ENCODE results near the gene SLC41A3.

GRCh38 chr3:126033765-126034164, 50.2 kb downstream of the SLC41A3 start:
- TF ChIP-seq POLR2A (IDR thresholded peaks at IDR 0.05; ENCODE audit: low read depth, low read length) (no peak), PAX5 (IDR thresholded peaks at IDR 0.05; ENCODE audit: insufficient read depth, low read length, severe bottlenecking) (no peak), POLR2AphosphoS5 (IDR thresholded peaks at IDR 0.05; ENCODE audit: low read depth, low read length) (no peak)
